WTC11 (cell line): ENCODE measurements around the gene ZDHHC15.

Source experiments
- ATF1 ChIP-seq: sonication (generic); formaldehyde crosslinking; IDR thresholded peaks from 2 replicates; pipeline ENCODE4 v1.8.1; 2023; ENCODE audit warnings: mild to moderate bottlenecking, moderate library complexity, missing genetic modification reagents
- CBFB ChIP-seq: sonication (generic); formaldehyde crosslinking; IDR thresholded peaks from 2 replicates; pipeline ENCODE4 v1.8.1; 2022; ENCODE audit warnings: mild to moderate bottlenecking, low read depth, missing genetic modification reagents
- ETV6 ChIP-seq: sonication (generic); formaldehyde crosslinking; IDR thresholded peaks from 2 replicates; pipeline ENCODE4 v1.8.1; 2022; ENCODE audit warnings: mild to moderate bottlenecking, missing genetic modification reagents
- NFYB ChIP-seq: sonication (generic); formaldehyde crosslinking; conservative IDR thresholded peaks from 2 replicates; pipeline ENCODE4 v1.8.0; 2022; ENCODE audit warnings: low read depth, missing genetic modification reagents
- TF ChIP-seq, protein P1 (sequence below): fragments of 200-600 bp; IDR thresholded peaks from 2 replicates; pipeline ENCODE4 v1.8.0; 2022; ENCODE audit warnings: antibody characterized with exemption
- TF ChIP-seq, protein P2 (sequence below): sonication (generic); formaldehyde crosslinking; IDR thresholded peaks from 2 replicates; pipeline ENCODE4 v1.8.0; 2022; ENCODE audit warnings: mild to moderate bottlenecking, missing genetic modification reagents
- TF ChIP-seq, protein P3 (sequence below): sonication (generic); formaldehyde crosslinking; IDR thresholded peaks from 2 replicates; pipeline ENCODE4 v1.8.1; 2023; ENCODE audit warnings: mild to moderate bottlenecking, missing genetic modification reagents, moderate library complexity
- TF ChIP-seq, protein P4 (sequence below): sonication (generic); formaldehyde crosslinking; IDR thresholded peaks from 2 replicates; pipeline ENCODE4 v1.8.1; 2022; ENCODE audit warnings: mild to moderate bottlenecking, missing genetic modification reagents, moderate library complexity, borderline replicate concordance
- TF ChIP-seq, protein P5 (sequence below): sonication (generic); formaldehyde crosslinking; IDR thresholded peaks from 2 replicates; pipeline ENCODE4 v1.8.0; 2022; ENCODE audit warnings: mild to moderate bottlenecking, missing genetic modification reagents

DNA sequence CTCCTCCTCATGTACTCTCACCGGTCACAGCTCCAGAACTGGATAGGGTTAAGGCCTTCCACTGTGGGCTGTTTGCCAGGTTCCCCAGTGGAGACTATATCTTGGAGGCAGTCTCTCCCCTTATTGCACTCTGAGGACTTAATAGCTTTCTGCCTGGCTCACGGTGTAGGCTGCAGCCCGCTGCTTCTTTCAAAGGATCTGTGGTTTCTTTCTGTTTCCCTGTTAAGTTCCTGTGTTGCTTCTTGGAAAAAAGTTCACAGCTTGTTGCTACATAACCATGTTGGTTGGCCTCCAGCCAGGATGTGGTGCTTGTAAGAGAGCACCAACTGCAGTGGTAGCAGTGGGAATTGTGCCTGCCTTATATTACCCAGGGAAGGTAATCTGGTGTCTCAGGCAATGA, 24.9 kb upstream of the ZDHHC15 start:
- TF ChIP-seq, protein P1, sequence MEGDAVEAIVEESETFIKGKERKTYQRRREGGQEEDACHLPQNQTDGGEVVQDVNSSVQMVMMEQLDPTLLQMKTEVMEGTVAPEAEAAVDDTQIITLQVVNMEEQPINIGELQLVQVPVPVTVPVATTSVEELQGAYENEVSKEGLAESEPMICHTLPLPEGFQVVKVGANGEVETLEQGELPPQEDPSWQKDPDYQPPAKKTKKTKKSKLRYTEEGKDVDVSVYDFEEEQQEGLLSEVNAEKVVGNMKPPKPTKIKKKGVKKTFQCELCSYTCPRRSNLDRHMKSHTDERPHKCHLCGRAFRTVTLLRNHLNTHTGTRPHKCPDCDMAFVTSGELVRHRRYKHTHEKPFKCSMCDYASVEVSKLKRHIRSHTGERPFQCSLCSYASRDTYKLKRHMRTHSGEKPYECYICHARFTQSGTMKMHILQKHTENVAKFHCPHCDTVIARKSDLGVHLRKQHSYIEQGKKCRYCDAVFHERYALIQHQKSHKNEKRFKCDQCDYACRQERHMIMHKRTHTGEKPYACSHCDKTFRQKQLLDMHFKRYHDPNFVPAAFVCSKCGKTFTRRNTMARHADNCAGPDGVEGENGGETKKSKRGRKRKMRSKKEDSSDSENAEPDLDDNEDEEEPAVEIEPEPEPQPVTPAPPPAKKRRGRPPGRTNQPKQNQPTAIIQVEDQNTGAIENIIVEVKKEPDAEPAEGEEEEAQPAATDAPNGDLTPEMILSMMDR = no peak
- no peak for TF ChIP-seq ATF1
- TF ChIP-seq ETV6 (CRISPR knock-in tag) = no peak
- no peak for TF ChIP-seq CBFB (CRISPR knock-in tag)
- TF ChIP-seq, protein P2, sequence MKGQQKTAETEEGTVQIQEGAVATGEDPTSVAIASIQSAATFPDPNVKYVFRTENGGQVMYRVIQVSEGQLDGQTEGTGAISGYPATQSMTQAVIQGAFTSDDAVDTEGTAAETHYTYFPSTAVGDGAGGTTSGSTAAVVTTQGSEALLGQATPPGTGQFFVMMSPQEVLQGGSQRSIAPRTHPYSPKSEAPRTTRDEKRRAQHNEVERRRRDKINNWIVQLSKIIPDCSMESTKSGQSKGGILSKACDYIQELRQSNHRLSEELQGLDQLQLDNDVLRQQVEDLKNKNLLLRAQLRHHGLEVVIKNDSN (CRISPR knock-in tag) = no peak
- TF ChIP-seq, protein P3, sequence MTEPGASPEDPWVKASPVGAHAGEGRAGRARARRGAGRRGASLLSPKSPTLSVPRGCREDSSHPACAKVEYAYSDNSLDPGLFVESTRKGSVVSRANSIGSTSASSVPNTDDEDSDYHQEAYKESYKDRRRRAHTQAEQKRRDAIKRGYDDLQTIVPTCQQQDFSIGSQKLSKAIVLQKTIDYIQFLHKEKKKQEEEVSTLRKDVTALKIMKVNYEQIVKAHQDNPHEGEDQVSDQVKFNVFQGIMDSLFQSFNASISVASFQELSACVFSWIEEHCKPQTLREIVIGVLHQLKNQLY = no peak
- TF ChIP-seq, protein P4, sequence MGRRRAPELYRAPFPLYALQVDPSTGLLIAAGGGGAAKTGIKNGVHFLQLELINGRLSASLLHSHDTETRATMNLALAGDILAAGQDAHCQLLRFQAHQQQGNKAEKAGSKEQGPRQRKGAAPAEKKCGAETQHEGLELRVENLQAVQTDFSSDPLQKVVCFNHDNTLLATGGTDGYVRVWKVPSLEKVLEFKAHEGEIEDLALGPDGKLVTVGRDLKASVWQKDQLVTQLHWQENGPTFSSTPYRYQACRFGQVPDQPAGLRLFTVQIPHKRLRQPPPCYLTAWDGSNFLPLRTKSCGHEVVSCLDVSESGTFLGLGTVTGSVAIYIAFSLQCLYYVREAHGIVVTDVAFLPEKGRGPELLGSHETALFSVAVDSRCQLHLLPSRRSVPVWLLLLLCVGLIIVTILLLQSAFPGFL = no peak
- TF ChIP-seq, protein P5, sequence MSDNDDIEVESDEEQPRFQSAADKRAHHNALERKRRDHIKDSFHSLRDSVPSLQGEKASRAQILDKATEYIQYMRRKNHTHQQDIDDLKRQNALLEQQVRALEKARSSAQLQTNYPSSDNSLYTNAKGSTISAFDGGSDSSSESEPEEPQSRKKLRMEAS (CRISPR knock-in tag) = no peak
- no peak for TF ChIP-seq NFYB (CRISPR knock-in tag)
